HG02610 (cell line): ENCODE measurements around the gene TRAK1.
A peak's percentile ranks its signal among the peaks of the same experiment; 100 is the strongest.

Experiments used
- ATAC-seq: cut with Tn5 transposase; IDR thresholded peaks from one replicate; pipeline ENCODE4 v1.9.1; 2021; ENCODE audit warnings: mild to moderate bottlenecking, moderate library complexity; ENCODE audit not compliant: unreplicated experiment

TRAK1 gene

GRCh38 chr3:42066516-42067181 lies 24.5 kb upstream of the TRAK1 start:
- no peak for ATAC-seq

- ATAC-seq: peak; percentile 74
Measured at GRCh38 chr3:42067326-42067725, 23.8 kb upstream of the TRAK1 start.

GRCh38 chr3:42068303-42069088 lies 22.7 kb upstream of the TRAK1 start:
- no peak for ATAC-seq

GRCh38 chr3:42070089-42070488 lies 21.1 kb upstream of the TRAK1 start:
- no peak for ATAC-seq

GRCh38 chr3:42070524-42070923 lies 20.6 kb upstream of the TRAK1 start:
- no peak for ATAC-seq

GRCh38 chr3:42071904-42072812 lies 19.0 kb upstream of the TRAK1 start:
- ATAC-seq: peak; percentile 51

GRCh38 chr3:42072831-42073301 lies 18.3 kb upstream of the TRAK1 start:
- no peak for ATAC-seq

GRCh38 chr3:42077785-42078184 lies 13.4 kb upstream of the TRAK1 start:
- no peak for ATAC-seq

GRCh38 chr3:42078677-42079076 lies 12.5 kb upstream of the TRAK1 start:
- ATAC-seq: no peak

GRCh38 chr3:42079701-42080452 lies 11.3 kb upstream of the TRAK1 start:
- no peak for ATAC-seq

GRCh38 chr3:42080453-42080872 lies 10.7 kb upstream of the TRAK1 start:
- ATAC-seq: no peak

- ATAC-seq: peak; percentile 46
Measured at GRCh38 chr3:42081838-42082473, 9.2 kb upstream of the TRAK1 start.

GRCh38 chr3:42084586-42084985 lies 6.6 kb upstream of the TRAK1 start:
- no peak for ATAC-seq

GRCh38 chr3:42085641-42086376 lies 5.3 kb upstream of the TRAK1 start:
- no peak for ATAC-seq

GRCh38 chr3:42088803-42089530 lies 2.2 kb upstream of the TRAK1 start:
- peak; percentile 42 for ATAC-seq

- no peak for ATAC-seq
Measured at GRCh38 chr3:42092006-42092405, 849 bp downstream of the TRAK1 start.

- ATAC-seq: peak; percentile 84
Measured at GRCh38 chr3:42094128-42094527, 3.0 kb downstream of the TRAK1 start.

- ATAC-seq: no peak
Measured at GRCh38 chr3:42094691-42095391, 3.7 kb downstream of the TRAK1 start.
